Measurements from ENCODE around the gene BTNL9.
"Not testable (repeated sequence)": the region's sequence is repeated elsewhere in the genome, so short reads cannot be mapped to it uniquely, and the experiment has no call there.

BTNL9 gene

DNA sequence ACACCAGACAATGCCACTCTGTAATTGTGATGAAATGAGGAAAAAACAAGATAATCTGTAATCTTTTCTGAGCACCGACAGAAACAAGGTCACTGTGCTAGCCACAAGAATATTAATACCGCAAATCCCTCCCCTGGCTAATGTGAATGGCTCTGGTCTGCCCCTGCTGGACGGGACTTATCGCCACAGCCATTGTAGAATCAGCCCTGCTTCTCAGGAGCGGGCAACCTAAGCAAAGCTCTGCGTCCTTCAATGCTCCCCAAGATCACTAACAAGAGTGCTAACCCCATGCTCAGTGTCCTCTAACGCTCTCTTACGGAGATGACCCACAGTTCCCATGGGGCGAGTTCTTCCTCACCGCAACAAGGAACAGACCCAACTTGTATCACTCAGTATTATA lies 48.2 kb downstream of the BTNL9 start:
- no peak overlapping the region for H3K4me3 Mint-ChIP-seq
- intact Hi-C loops (cut with micrococcal nuclease), result no loop called here
- H3K9me3 Mint-ChIP-seq, result no peaks in the 10 kb centered on the region
- H3K27ac Mint-ChIP-seq, result no peak overlapping the region
- H3K4me1 Mint-ChIP-seq (ENCODE audit: low read depth), result peaks cover 5% of the 10 kb centered on the region
- peaks cover 44% of the 10 kb centered on the region for H3K27me3 Mint-ChIP-seq
- no peaks in the 10 kb centered on the region for H3K36me3 Mint-ChIP-seq (ENCODE audit: low read depth)

GRCh38 chr5:181092428-181092827 lies 52.4 kb downstream of the BTNL9 start:
- intact Hi-C loops (cut with micrococcal nuclease), result no loop called here
- Mint-ChIP-seq H3K9me3 (no peaks in the 10 kb centered on the region), H3K27ac (no peak overlapping the region), H3K27me3 (peaks cover 28% of the 10 kb centered on the region), H3K4me3 (no peak overlapping the region), H3K4me1 (ENCODE audit: low read depth) (peaks cover 1% of the 10 kb centered on the region), H3K36me3 (ENCODE audit: low read depth) (no peaks in the 10 kb centered on the region)

DNA sequence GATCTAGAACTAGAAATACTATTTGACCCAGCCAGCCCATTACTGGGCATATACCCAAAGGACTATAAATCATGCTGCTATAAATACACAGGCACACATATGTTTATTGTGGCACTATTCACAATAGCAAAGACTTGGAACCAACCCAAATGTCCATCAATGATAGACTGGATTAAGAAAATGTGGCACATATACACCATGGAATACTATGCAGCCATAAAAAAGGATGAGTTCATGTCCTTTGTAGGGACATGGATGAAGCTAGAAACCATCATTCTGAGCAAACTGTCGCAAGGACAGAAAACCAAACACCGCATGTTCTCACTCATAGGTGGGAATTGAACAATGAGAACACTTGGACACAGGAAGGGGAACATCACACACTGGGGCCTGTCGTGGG lies 55.1 kb downstream of the BTNL9 start:
- H3K9me3 Mint-ChIP-seq; intact Hi-C loops (cut with micrococcal nuclease); H3K4me3 Mint-ChIP-seq; H3K36me3 Mint-ChIP-seq (ENCODE audit: low read depth); H3K27ac Mint-ChIP-seq; H3K4me1 Mint-ChIP-seq (ENCODE audit: low read depth): not testable (repeated sequence)
- H3K27me3 Mint-ChIP-seq, result peaks cover 42% of the 10 kb centered on the region

DNA sequence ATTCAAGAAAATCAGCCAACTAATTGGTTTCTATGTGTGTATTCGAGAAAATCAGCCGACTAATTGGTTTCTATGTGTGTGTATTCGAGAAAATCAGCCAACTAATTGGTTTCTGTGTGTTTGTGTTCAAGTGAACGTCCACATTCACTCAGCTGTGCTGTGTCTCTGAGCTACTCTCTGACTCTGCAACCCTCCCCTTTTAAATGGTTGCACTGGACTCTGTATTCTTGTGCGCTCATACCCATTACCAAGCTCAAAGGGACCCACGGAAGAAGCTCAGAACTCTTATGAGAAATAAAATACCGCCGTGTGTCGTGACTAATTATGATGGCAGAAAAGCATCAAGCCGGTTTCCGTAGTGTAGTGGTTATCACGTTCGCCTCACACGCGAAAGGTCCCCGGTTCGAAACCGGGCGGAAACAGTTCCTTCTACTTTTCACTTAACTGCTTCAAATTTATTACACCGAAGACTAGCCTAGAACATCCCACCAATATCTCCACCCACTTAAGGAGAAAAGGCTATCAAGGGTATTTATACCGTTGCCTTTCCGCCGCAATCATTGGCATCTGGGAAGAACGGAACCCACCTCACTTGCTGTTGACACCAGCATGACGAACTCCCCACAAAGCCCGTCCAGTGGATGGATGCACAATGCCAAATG lies 56.8 kb downstream of the BTNL9 start:
- H3K36me3 Mint-ChIP-seq (ENCODE audit: low read depth); H3K27ac Mint-ChIP-seq; H3K9me3 Mint-ChIP-seq; intact Hi-C loops (cut with micrococcal nuclease); H3K4me3 Mint-ChIP-seq; H3K4me1 Mint-ChIP-seq (ENCODE audit: low read depth): not testable (repeated sequence)
- H3K27me3 Mint-ChIP-seq, result peaks cover 47% of the 10 kb centered on the region

- H3K27me3 Mint-ChIP-seq, result peaks cover 46% of the 10 kb centered on the region
- H3K36me3 Mint-ChIP-seq (ENCODE audit: low read depth); H3K9me3 Mint-ChIP-seq; intact Hi-C loops (cut with micrococcal nuclease); H3K4me3 Mint-ChIP-seq; H3K27ac Mint-ChIP-seq; H3K4me1 Mint-ChIP-seq (ENCODE audit: low read depth): not testable (repeated sequence)
Observed at GRCh38 chr5:181097383-181097753, 57.3 kb downstream of the BTNL9 start.

GRCh38 chr5:181097759-181098491 lies 57.9 kb downstream of the BTNL9 start:
- H3K4me3 Mint-ChIP-seq; H3K4me1 Mint-ChIP-seq (ENCODE audit: low read depth); H3K36me3 Mint-ChIP-seq (ENCODE audit: low read depth); H3K9me3 Mint-ChIP-seq; intact Hi-C loops (cut with micrococcal nuclease); H3K27ac Mint-ChIP-seq: not testable (repeated sequence)
- peaks cover 43% of the 10 kb centered on the region for H3K27me3 Mint-ChIP-seq

DNA sequence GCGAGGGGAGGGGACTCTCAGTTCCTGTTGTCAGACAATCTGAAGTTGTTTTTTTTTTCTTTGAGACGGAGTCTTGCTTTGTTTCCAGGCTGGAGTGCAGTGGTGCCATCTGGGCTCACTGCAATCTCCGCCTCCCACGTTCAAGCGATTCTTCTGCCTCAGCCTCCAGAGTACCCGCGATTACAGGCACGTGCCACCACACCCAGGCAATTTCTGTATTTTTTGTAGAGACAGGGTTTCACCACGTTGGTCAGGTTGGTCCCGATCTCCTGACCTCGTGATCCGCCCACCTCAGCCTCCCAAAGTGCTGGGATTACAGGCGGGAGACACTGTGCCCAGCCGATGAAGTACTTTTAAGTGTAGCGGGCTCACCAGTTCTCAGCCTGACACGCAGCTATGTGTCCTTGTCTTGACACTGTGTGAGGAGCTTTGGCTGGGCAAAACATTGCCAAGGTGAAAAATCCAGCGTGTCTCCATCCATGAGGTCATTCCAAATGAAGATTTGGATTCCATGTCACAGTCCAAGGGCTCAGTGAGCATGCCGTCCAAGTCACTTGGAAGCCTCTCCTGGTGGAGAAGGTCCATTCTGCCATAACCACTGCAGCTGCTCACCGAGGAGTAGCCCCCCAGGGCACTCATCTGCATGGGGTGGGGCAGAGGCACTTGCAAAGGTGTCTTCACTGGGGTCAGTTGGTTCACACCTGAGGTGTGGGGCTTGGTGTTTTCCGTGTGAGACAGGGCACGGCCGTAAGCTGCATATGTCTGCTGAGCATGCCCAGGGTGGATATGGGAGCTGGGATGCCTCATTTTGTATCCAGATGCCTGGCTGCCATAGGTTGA lies 58.9 kb downstream of the BTNL9 start:
- no peak overlapping the region for H3K4me3 Mint-ChIP-seq
- intact Hi-C loops (cut with micrococcal nuclease), result no loop called here
- H3K36me3 Mint-ChIP-seq (ENCODE audit: low read depth), result no peaks in the 10 kb centered on the region
- no peaks in the 10 kb centered on the region for H3K9me3 Mint-ChIP-seq
- peaks cover 40% of the 10 kb centered on the region for H3K27me3 Mint-ChIP-seq
- H3K4me1 Mint-ChIP-seq (ENCODE audit: low read depth), result peaks cover 2% of the 10 kb centered on the region
- H3K27ac Mint-ChIP-seq, result no peak overlapping the region

DNA sequence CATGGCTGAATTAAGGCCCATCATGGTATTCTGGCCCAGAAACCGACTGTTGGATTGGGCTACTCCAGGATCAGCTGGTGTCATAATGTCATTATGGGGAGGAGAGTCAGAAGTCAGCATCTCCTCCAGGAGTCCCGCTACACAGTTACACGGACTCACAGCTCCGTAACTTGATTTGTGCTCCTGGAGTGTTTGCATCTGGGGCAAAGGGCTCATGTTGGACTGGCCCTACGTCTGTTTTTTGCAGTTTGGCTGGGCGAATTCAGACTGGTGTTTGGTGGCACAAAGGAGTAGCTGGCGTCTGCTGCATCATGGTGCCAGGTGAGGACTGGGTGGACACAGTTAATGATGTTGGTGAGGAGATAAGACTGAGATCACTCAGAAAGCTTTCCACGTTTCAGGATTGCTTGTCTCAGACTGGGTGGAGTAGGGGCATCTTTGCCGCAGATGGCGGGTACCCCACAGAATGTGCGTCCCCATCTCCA lies 59.6 kb downstream of the BTNL9 start:
- Mint-ChIP-seq H3K27ac (no peak overlapping the region), H3K4me1 (ENCODE audit: low read depth) (peaks cover 8% of the 10 kb centered on the region), H3K36me3 (ENCODE audit: low read depth) (no peaks in the 10 kb centered on the region), H3K9me3 (no peaks in the 10 kb centered on the region), H3K27me3 (peaks cover 44% of the 10 kb centered on the region), H3K4me3 (no peak overlapping the region)
- intact Hi-C loops (cut with micrococcal nuclease), result no loop called here

DNA sequence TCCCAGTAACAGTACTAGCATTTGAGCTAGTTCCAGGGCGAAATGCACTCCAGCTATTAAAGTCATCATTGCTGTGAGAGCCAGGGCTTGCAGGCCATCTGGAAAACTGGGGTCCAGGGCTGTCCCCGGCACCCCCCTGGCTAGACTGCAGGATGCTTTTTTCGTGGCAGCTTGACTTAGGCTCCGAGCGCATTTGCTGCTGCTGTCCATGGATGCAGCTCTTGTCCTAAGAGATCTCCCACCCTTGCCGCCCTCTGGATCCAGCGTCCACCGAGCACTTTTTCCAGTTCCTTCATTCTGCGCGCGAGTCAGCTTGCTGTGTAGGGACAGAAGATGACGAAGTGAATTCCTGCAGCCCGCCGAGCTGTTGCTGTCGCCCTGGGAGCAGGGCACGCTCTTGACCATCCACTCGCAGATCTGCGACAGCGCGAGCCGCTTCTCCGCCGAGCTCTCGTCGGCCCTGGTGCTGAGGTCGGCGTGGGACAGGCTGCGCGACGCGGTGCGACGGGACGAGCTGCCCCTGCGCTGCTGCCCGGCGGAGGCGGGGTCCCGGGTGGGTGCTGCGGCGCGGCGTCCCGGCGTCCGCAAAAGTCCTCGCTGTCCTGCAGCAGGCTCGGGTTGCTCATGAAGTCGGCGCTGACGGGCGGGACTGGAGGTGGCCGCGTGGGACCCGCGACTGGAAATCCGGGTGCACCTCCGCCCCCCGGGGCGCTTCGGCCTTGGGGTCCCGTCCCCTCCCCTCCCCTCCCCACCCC lies 60.2 kb downstream of the BTNL9 start:
- H3K36me3 Mint-ChIP-seq (ENCODE audit: low read depth), result no peaks in the 10 kb centered on the region

DNA sequence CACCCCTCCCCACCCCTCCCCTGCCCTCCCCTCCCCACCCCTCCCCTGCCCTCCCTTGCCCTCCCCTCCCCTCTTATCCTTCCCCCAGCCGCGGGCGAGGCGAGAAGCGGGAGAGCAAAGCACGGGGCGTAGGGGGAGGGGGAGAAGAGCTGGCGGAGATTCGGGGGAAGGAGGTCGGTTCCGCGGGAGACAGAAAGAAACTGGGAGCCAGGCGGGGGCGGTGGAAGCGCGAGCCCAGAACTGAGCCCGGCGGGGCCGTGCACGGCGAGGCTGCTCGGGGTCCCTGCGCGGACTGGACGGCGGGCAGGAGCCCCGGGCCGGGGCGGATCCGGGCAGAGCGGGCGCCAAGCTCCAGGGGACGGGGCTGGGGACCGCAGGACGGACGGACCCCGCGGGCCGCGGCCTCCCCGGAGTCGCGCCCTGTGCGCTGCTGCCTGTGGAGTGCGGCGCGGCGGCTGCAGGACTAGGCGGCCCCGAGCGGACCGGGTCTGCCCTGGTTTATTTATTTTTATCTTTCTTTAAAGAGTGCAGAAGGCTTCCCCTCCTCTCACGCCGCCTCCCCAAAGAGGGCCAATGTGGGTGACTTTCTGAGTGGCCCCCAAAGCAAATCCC lies 61.1 kb downstream of the BTNL9 start:
- H3K4me3 Mint-ChIP-seq; H3K36me3 Mint-ChIP-seq (ENCODE audit: low read depth); H3K27ac Mint-ChIP-seq; H3K9me3 Mint-ChIP-seq; intact Hi-C loops (cut with micrococcal nuclease): not testable (repeated sequence)
- Mint-ChIP-seq H3K27me3 (peaks cover 44% of the 10 kb centered on the region), H3K4me1 (ENCODE audit: low read depth) (peaks cover 22% of the 10 kb centered on the region)

More for the DNA sequence above, 60.2 kb downstream of the BTNL9 start:
- intact Hi-C loops (cut with micrococcal nuclease), result no loop called here
- Mint-ChIP-seq H3K27ac (no peak overlapping the region), H3K9me3 (no peaks in the 10 kb centered on the region), H3K27me3 (peaks cover 43% of the 10 kb centered on the region), H3K4me1 (ENCODE audit: low read depth) (peaks cover 15% of the 10 kb centered on the region), H3K4me3 (no peak overlapping the region)

GRCh38 chr5:181101930-181102674 lies 62.0 kb downstream of the BTNL9 start:
- Mint-ChIP-seq H3K27me3 (peaks cover 50% of the 10 kb centered on the region), H3K4me1 (ENCODE audit: low read depth) (peaks cover 22% of the 10 kb centered on the region)
- H3K4me3 Mint-ChIP-seq; H3K9me3 Mint-ChIP-seq; intact Hi-C loops (cut with micrococcal nuclease); H3K27ac Mint-ChIP-seq; H3K36me3 Mint-ChIP-seq (ENCODE audit: low read depth): not testable (repeated sequence)

DNA sequence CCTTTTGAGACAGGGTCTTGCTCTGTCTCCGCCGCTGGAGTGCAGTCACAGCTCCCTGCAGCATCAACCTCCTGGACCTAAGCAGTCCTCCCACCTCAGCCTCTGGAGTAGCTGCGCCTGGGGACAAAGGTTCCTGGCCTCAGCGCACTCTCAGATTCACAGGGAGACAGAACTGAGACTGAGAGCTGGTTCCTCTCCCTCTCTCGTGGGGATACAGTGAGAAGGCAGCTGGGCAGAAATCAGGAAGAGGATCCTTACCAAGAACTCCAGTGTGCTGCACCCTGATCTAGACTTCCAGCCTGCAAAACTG lies 64.1 kb downstream of the BTNL9 start:
- Mint-ChIP-seq H3K4me3 (peak overlapping the region; percentile 80), H3K27me3 (peaks cover 59% of the 10 kb centered on the region), H3K27ac (peak overlapping the region; percentile 37), H3K4me1 (ENCODE audit: low read depth) (peaks cover 22% of the 10 kb centered on the region)
- H3K9me3 Mint-ChIP-seq; H3K36me3 Mint-ChIP-seq (ENCODE audit: low read depth); intact Hi-C loops (cut with micrococcal nuclease): not testable (repeated sequence)

All from dendritic cell treated with granulocyte-macrophage colony-stimulating factor and Interleukin-4, amounts not matched to agents 40 ng/mL and 50 ng/mL, for 4 days (primary cell).